DND-41 (cell line): Measurements from ENCODE around the gene ENPEP.

Experiments used
- ATAC-seq: fragments of 200-7000 bp; cut with Tn5 transposase; 3 replicates; pipeline ENCODE4 v1.9.1; 2021; ENCODE audit warnings: low read depth; ENCODE audit not compliant: insufficient read depth
- DNase-seq: peaks from one replicate; pipeline ENCODE4 v3.0.0-alpha.2; 2020
- H2AFZ ChIP-seq: 2 replicates; pipeline ENCODE4 v1.6.0; 2012; ENCODE audit warnings: low read depth, low read length
- H3K27ac ChIP-seq: 2 replicates; pipeline ENCODE4 v1.5.1; 2012; ENCODE audit warnings: low read length, inconsistent platforms
- H3K27me3 ChIP-seq: fragments of 200-600 bp; sonication (generic); 2 replicates; pipeline ENCODE4 v1.6.0; 2012; ENCODE audit warnings: low read length, mild to moderate bottlenecking, inconsistent platforms; ENCODE audit not compliant: insufficient read depth, poor library complexity
- H3K36me3 ChIP-seq: 2 replicates; pipeline ENCODE4 v1.5.1; 2012; ENCODE audit warnings: low read length, inconsistent platforms; ENCODE audit not compliant: insufficient read depth
- H3K4me1 ChIP-seq: 2 replicates; pipeline ENCODE4 v1.5.1; 2012; ENCODE audit warnings: mild to moderate bottlenecking, low read length; ENCODE audit not compliant: insufficient read depth
- H3K4me2 ChIP-seq: 2 replicates; pipeline ENCODE4 v1.6.0; 2012; ENCODE audit warnings: mild to moderate bottlenecking, moderate library complexity, low read length, inconsistent platforms; ENCODE audit not compliant: insufficient read depth
- H3K4me3 ChIP-seq, 2 experiments: fragments of 200-600 bp in 1 of 2; shearing (Covaris generic) in 1 of 2; 2 replicates each; pipeline ENCODE4 v1.5.1; 2012 to 2016; ENCODE audit warnings: inconsistent platforms in 2 of 2, low read length in 2 of 2, mild to moderate bottlenecking in 2 of 2, low read depth in 1 of 2, moderate library complexity in 1 of 2
- H3K79me2 ChIP-seq: 2 replicates; pipeline ENCODE4 v1.6.0; 2012; ENCODE audit warnings: low read length, inconsistent platforms; ENCODE audit not compliant: insufficient read depth
- H3K9ac ChIP-seq: 2 replicates; pipeline ENCODE4 v1.6.0; 2012; ENCODE audit warnings: low read depth, mild to moderate bottlenecking, inconsistent platforms, low read length, moderate library complexity
- H3K9me3 ChIP-seq: 2 replicates; pipeline ENCODE4 v1.5.1; 2012; ENCODE audit warnings: low read length, moderate library complexity, mild to moderate bottlenecking, inconsistent platforms; ENCODE audit not compliant: insufficient read depth, severe bottlenecking
- H4K20me1 ChIP-seq: 2 replicates; pipeline ENCODE4 v1.6.0; 2012; ENCODE audit warnings: low read length; ENCODE audit not compliant: insufficient read depth
- EZH2 ChIP-seq: IDR thresholded peaks from 3 replicates; pipeline ENCODE4 v1.6.1; 2012; ENCODE audit warnings: borderline replicate concordance, low read depth, mild to moderate bottlenecking, moderate library complexity, low read length, inconsistent platforms; ENCODE audit not compliant: severe bottlenecking
- TF ChIP-seq, protein P1 (sequence below): IDR thresholded peaks from 2 replicates; pipeline ENCODE4 v1.5.1; 2012; ENCODE audit warnings: borderline replicate concordance, low read length, moderate library complexity, mild to moderate bottlenecking; ENCODE audit not compliant: poor library complexity, severe bottlenecking; ENCODE audit errors: extremely low read depth

The ENPEP gene

DNA sequence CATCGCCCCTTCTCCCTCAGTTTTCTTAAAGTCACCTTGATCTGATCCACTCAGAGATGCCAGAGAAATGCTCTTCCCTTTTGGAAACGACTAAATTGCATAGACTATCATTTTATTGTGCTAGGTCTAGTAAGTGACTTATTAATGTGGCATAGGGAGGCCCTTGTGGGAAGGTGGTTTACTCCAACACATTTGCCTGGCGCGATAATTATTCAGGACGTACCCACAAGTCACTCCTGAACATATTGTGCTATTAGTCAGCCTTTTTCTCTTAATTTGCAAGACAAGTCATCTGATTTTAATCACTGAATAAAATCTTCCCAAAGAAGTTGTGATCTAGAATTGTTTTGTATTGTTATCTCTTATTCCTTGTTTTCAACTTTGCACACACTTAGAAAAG lies 7.6 kb downstream of the ENPEP start:
- no peaks in the 10 kb centered on the region for H3K36me3 ChIP-seq
- peaks cover 6% of the 10 kb centered on the region; the same call in 1 of the 2 replicates for H3K4me1 ChIP-seq
- H3K4me2 ChIP-seq, result no peak overlapping the region
- H3K79me2 ChIP-seq, result no peaks in the 10 kb centered on the region
- no peaks in the 10 kb centered on the region for H3K27me3 ChIP-seq
- no peak for ATAC-seq
- H3K4me3 ChIP-seq, result no peak overlapping the region
- H3K9me3 ChIP-seq, result no peaks in the 10 kb centered on the region
- no peak overlapping the region for H3K9ac ChIP-seq
- no peak for DNase-seq
- H3K27ac ChIP-seq, result no peak overlapping the region
- H4K20me1 ChIP-seq, result no peaks in the 10 kb centered on the region
- no peak overlapping the region for H2AFZ ChIP-seq
- TF ChIP-seq, protein P1, sequence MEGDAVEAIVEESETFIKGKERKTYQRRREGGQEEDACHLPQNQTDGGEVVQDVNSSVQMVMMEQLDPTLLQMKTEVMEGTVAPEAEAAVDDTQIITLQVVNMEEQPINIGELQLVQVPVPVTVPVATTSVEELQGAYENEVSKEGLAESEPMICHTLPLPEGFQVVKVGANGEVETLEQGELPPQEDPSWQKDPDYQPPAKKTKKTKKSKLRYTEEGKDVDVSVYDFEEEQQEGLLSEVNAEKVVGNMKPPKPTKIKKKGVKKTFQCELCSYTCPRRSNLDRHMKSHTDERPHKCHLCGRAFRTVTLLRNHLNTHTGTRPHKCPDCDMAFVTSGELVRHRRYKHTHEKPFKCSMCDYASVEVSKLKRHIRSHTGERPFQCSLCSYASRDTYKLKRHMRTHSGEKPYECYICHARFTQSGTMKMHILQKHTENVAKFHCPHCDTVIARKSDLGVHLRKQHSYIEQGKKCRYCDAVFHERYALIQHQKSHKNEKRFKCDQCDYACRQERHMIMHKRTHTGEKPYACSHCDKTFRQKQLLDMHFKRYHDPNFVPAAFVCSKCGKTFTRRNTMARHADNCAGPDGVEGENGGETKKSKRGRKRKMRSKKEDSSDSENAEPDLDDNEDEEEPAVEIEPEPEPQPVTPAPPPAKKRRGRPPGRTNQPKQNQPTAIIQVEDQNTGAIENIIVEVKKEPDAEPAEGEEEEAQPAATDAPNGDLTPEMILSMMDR, result no peak
- TF ChIP-seq EZH2, result no peak

DNA sequence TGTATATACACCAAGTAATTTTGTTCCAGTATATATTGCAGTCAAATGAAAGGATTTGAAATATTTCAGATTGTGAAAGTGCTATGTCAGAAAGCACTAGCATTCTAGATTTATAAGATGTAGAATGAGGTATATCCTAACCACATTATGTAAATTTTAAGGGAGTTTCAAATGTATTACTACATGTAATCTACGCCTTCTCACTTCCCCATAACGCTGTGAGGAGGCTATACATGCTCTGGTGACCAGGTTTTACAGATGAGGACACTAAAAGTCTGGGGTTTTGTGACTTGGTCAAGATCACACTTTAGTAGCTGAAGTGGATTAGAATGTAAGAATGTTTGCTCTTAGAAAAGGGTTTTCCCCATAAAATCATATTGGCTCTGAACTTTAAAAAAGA lies 8.1 kb downstream of the ENPEP start:
- no peaks in the 10 kb centered on the region for H3K79me2 ChIP-seq
- no peaks in the 10 kb centered on the region for H4K20me1 ChIP-seq
- peaks cover 6% of the 10 kb centered on the region; the same call in 1 of the 2 replicates for H3K4me1 ChIP-seq
- H3K4me2 ChIP-seq, result no peak overlapping the region
- no peak overlapping the region for H3K9ac ChIP-seq
- DNase-seq, result no peak
- no peaks in the 10 kb centered on the region for H3K36me3 ChIP-seq
- H3K9me3 ChIP-seq, result no peaks in the 10 kb centered on the region
- H2AFZ ChIP-seq, result no peak overlapping the region
- H3K27me3 ChIP-seq, result no peaks in the 10 kb centered on the region
- no peak overlapping the region for H3K27ac ChIP-seq
- ATAC-seq, result no peak
- no peak for TF ChIP-seq EZH2
- TF ChIP-seq, protein P1, result no peak
- no peak overlapping the region for H3K4me3 ChIP-seq

DNA sequence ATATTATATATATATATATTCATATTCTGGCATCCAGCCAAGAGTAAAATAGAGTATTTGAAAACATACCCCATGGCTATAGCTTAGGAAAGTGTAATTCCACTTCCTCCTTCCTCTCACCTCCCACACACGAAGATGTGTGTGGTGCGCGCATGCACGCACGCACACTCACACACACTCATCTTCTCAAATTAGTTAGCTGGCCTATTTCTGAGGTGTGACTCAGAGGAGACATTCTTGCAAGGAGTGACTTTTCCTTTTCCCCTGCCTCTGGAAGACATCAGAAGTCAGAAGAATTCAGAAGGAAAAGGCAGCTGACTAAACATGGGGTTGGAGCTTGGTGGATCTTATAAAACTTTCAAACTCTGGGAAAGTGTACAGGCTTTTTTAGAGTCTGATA lies 8.8 kb downstream of the ENPEP start:
- no peak overlapping the region for H3K4me3 ChIP-seq
- H4K20me1 ChIP-seq, result no peaks in the 10 kb centered on the region
- no peak overlapping the region for H2AFZ ChIP-seq
- no peaks in the 10 kb centered on the region for H3K36me3 ChIP-seq
- H3K79me2 ChIP-seq, result no peaks in the 10 kb centered on the region
- H3K4me1 ChIP-seq, result peaks cover 6% of the 10 kb centered on the region; the same call in 1 of the 2 replicates
- H3K27ac ChIP-seq, result no peak overlapping the region
- no peaks in the 10 kb centered on the region for H3K27me3 ChIP-seq
- TF ChIP-seq, protein P1, result no peak
- TF ChIP-seq EZH2, result no peak
- no peaks in the 10 kb centered on the region for H3K9me3 ChIP-seq
- H3K9ac ChIP-seq, result no peak overlapping the region
- peak; percentile 29; the same call in 1 of the 3 replicates for ATAC-seq
- H3K4me2 ChIP-seq, result no peak overlapping the region
- DNase-seq, result no peak

DNA sequence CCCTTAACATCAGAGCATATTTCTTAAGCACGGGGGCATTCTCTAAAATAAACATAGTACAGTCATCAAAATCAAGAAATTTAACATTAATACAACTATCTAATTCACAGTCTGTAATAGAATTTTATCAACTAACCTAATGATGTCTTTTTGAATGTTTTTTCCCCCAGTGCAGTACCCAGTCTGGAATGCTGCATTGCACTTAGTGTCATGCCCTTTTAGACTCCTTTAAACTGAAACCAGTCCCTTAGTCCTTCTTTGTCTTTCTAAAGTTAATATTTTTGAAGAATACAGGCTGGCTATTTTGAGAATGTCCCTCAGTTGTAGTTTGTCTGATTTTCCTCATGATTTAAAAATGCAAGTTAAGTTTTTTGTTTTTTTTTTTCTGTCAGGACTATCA lies 9.5 kb downstream of the ENPEP start:
- H3K27ac ChIP-seq, result no peak overlapping the region
- no peak overlapping the region for H3K9ac ChIP-seq
- no peak overlapping the region for H2AFZ ChIP-seq
- peaks cover 6% of the 10 kb centered on the region; the same call in 1 of the 2 replicates for H3K4me1 ChIP-seq
- no peaks in the 10 kb centered on the region for H4K20me1 ChIP-seq
- TF ChIP-seq EZH2, result no peak
- TF ChIP-seq, protein P1, result no peak
- H3K4me2 ChIP-seq, result no peak overlapping the region
- H3K27me3 ChIP-seq, result no peaks in the 10 kb centered on the region
- no peaks in the 10 kb centered on the region for H3K79me2 ChIP-seq
- no peaks in the 10 kb centered on the region for H3K36me3 ChIP-seq
- ATAC-seq (no peak), DNase-seq (no peak)
- H3K4me3 ChIP-seq, result no peak overlapping the region
- H3K9me3 ChIP-seq, result no peaks in the 10 kb centered on the region
